GM18526 (cell line): ENCODE results near the gene C16orf74.

ENCODE experiments used
- POLR2A ChIP-seq: IDR thresholded peaks from 3 replicates; pipeline ENCODE4 v1.6.1; 2011; ENCODE audit not compliant: insufficient read length; ENCODE audit errors: extremely low read depth

The C16orf74 gene

DNA sequence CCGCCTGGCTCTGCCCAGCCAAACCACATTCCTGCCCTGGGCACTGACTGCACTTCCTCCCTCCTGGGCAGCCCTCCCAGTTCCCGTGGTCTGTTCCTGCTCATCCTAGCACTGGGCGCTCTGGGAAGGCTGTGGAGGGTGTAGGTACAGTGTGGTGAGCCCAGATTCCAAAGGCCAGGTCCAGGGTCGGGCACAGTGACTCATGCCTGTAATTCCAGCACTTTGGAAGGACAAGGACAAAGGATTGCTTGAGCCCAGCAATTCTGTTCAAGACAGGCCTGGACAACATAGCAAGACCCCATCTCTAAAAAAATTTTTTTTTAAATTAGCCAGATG is 30.6 kb downstream of the C16orf74 start:
- no peak for TF ChIP-seq POLR2A

DNA sequence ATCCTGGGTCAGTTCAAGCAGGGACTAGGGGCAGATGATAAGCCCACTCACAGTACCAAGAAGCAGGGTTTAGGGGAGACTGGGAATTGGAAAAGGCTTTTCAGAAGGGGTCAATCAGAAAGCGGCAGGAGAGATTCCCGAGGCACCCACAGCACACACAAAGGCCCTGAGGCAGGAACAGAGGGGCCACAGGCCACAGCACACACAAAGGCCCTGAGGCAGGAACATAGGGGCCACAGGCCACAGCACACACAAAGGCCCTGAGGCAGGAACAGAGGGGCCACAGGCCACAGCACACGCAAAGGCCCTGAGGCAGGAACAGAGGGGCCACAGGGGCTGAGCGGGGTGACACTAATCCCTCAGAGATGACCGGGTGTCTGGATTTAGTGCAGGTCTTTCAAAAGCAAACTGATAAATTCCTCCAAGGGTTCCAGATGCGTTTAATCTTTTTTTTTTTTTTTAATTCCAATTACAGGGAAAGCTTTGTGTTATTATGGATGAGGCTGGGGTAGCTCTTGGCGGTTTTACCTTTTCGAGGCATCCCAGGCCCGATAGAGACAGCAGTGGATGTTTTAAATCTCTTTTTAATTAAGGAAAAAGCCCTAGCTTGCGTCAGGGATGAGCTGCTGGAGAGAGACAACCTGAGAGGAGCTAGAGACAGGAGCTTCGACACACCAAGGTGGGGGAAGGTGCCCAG is 31.1 kb downstream of the C16orf74 start:
- TF ChIP-seq POLR2A: no peak

DNA sequence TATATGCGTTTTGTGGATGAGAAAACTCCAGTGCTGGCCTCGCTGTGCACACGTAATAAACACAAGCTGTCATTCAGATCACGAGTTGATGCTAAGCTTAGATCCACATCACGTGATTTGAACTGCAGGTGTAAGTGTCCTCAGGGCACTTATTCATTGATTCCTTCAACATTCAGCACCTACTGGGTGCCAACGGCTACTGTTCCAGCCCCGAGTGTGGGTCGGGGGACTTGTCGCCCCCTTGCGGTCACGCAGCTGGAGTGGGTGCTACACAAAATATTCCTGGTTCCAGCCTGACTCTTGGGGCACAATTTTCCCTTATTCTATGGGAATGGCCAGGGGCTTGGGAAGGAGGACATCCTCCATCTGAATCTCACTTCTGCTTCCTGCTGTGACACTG is 32.2 kb downstream of the C16orf74 start:
- no peak for TF ChIP-seq POLR2A

DNA sequence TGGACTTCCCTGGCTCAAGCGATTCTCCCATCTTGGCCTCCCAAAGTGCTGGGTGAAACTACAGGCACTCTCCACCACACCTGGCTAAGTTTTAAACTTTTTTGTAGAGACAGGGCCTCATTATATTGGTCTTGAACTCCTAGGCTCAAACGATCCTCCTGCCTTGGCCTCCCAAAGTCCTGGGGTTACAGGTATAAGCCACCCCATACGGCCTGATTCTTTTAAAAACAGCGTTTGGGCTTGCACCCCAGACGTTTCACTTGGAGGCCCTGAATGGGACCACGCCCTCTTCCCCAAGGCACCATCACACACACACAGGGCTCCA is 32.8 kb downstream of the C16orf74 start:
- TF ChIP-seq POLR2A: no peak

DNA sequence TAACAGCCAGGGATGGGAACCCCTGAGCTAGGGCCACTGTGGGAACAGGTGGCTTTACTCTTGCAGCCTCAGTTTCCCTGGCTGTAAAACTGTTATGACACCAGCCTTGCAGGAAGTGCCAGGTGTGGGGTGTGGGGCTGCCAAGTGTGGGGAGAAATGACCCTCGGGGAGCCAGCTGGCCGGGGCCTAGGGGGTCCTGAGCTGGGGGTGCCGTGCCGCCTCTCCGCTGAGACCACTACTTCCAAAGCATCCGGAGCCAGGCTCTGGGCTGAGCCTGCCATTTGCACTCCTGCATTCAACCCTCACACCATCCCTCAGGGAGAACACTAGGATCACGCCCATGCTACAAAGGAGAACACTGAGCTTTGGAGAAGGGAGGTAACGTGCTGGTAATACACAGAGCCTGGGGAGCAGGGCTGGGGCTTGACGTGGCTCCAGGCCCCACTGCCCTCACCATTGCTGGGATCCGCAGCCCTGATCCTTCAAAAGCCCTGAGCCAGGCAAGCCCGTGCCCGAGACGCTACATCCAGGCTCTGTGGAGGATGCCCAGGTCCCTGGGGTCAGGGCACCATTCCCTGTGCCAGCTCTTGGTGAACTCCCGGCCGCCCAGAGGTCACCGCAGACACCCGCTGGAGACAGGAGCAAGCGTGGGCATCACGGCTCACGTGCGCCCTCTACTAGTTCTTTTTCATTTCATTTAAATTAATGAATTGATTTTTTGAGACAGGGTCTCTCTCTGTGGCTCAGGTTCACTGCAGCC is 33.3 kb downstream of the C16orf74 start:
- no peak for TF ChIP-seq POLR2A

DNA sequence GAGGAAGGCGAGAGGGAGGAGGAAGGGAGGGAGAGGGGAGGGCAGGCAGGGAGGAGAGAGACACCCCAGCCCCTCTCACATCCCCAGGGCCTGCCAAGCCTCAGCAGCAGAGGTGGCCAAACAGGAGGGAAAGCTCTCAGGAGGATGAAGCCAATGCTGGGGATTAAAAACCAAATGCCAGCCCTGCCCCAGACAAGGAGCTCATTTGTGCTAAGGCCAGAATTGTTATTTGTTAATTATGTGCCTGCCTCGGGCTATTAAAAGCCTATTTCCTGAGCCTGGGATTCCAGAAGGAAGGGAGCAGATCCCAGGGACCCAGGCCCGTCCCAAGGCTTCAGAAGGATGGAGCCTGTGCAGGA is 34.2 kb downstream of the C16orf74 start:
- TF ChIP-seq POLR2A: no peak

DNA sequence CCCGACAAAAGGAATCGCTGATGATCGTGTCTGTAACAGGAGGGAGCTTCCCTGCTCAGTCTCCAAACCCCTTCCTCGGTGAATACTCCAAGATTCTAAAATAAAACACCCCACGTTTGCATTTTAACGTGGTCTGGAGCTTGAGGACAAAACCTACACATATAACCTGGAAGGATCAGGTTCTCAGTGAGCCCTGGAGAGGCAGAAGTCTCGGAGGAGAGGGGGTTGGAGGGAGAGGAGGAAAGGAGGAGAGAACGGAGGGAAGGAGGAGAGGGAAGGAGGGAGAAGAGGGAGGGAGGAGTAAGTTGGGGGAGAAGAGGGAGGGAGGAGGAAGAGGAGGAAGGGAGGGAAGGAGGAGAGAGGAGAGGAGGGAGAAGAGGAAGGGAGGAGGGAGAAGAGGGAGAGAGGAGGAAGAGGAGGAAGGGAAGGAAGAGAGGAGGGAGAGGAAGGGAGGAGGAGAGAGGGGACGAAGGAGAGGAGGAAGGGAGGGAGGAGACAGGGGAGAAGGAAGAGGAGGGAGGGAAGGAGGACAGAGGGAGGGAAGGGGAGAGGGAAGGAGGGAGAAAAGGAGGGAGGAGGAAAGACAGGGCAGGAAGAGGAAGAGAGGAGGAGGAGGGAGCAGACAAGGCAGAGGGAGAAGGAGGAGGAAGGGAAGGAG is 34.7 kb downstream of the C16orf74 start:
- TF ChIP-seq POLR2A: no peak

DNA sequence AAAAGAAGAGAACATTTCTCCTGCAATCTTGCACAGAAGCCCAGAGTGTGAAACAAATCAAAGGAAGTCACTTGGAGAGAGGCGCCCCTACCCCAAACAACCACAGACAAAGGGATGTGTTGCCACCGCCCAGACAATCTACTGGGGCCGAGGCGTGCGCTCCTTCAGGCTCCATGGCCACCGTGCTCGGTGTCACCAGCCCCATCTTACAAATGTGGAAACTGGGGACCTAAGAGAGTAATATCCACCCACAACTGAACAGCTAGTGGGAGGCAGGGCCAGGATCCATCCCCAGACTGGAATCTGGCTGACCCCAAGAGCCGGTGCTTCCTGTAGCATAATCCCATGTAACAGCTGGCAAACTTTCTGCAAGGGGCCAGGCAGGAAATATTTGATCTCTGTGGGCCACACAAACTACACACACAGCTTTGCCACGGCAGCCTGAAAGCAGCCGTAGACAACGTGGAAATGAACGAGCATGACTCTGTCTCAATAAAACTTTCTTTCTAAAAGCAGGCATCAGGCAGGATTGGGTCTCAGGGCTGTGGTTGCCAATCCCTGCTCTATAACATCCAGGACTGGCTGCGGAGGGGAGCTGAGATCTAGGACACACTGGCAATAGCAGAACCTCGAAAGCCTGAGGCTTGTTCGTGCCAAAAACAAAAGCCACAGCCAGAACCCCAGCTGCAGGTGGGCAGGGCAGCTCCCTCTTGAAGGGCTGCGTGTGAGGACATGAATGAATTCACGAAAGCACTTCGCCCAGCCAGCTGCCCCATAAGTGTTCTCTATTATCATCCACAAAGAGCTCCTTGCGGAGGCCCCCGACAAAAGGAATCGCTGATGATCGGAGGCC is 35.5 kb downstream of the C16orf74 start:
- no peak for TF ChIP-seq POLR2A

DNA sequence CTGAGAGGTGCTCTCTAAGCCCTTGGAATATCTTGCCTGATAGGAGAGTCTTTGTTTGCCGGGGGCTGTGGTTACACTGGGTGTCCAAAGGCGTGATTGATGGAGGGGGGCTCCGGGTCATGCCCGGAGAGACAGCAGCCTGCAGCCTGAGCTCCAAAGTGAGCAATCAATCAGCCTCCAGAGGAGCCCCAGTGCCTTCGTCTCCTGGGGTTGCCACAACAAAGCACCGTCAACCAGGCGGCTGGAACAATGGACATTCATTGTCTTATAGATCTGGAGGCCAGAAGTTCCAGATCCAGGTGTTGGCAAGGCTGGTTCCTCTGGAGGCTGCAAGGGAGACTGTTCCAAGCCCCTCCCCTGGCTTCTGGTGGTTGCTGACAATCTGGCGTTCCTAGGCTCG is 38.1 kb downstream of the C16orf74 start:
- no peak for TF ChIP-seq POLR2A

DNA sequence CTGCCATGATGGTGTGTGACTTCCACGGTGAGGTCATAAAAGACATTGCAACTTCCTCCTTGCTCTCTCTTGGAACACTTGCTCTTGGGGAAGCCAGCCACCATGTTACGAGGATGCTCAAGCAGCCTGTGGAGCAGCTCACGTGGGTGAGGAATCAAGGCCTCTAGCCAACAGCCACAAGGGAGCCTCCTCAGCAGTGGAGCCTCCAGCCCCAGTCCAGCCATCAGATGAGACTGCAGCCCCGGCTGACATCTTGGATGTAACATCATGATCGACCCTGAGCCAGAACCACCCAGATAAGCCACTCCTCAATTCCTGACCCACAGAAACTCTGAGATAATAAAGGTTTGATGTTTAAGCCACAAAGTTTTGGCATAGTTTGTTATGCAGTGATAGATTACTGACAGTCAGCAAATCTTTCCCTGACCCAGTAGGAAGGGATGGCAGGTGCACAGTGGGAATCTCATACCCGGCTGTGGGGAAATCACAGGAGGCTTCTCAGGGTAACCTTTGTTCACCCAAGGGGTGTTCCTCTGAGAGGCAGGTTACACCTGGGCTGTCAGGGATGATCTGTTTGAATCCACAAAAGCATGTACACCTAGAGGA is 38.8 kb downstream of the C16orf74 start:
- TF ChIP-seq POLR2A: no peak

DNA sequence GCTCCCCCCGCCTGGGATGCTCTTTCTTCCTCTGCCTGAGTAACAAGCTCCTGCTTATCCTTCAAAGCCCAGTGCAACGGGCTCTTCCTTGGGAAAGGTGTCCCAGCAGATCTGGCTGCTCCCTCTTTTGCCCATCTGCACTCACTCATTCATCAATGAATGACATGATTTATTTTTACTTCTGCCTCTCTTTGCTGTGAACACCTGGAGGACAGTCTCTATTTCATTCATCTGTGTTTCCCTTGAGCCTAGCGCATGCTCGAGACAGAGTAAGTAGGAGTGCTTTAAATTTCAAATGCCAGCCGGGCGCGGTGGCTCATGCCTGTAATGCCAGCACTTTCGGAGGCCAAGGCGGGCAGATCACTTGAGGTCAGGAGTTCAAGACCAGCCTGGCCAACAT is 40.2 kb downstream of the C16orf74 start:
- TF ChIP-seq POLR2A: no peak

DNA sequence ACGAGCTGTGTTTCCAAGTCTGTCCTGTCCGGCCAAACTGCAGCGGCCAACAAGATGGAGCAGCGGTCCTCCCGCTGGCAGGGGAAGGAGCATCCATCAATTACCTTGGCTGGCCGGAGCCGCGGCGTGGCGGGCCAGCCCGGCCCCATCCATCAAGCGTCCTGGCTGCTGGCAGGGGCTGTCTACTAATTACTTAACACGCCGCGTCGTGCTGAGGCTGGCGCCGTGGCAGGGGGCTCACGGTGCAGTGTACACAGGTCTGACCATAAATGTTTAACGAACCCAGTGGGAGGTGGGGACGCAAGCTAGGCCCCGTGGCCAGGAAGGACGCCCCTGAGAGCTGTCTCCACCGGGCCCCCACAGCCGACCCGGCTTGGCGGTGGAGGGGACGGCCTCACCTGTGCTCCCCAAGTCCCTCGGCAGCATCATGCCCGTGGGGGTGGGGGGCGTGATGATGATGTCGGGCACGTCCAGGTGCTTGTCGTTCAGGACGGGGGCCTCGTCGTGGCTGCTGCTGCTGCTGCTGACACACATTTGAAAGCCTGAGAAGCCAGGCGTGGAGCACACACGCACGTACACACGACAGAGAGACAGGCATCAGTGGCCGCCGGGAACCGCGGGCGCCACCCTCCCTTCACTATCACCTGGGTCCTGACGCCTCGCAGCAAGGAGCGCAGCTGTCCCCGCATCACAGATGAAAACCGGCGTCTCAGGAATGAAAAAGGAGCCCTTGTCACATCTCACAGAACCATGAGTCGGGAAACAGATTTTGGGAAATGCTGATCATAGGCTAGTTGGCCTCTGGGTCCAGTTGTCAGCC is 40.9 kb downstream of the C16orf74 start:
- no peak for TF ChIP-seq POLR2A

DNA sequence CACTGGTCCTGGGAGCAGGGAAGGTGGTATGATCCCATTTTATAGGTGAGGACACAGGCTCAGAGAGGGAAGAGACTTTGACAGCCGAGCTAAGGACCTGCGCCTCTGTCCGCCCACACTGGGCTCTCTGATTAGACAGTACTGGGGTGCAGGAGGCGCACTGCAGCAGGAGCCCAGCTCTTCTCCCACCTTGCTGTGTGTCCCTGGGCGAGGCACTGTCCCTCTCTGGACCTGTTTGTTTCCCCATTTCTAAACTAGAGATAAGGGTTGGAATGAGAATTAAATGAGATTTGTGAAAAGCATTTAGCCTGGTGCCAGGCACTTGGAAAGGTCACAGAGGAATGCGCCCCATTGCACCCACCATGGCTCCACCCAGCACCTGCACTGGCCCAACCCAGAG is 42.6 kb downstream of the C16orf74 start:
- TF ChIP-seq POLR2A: no peak

DNA sequence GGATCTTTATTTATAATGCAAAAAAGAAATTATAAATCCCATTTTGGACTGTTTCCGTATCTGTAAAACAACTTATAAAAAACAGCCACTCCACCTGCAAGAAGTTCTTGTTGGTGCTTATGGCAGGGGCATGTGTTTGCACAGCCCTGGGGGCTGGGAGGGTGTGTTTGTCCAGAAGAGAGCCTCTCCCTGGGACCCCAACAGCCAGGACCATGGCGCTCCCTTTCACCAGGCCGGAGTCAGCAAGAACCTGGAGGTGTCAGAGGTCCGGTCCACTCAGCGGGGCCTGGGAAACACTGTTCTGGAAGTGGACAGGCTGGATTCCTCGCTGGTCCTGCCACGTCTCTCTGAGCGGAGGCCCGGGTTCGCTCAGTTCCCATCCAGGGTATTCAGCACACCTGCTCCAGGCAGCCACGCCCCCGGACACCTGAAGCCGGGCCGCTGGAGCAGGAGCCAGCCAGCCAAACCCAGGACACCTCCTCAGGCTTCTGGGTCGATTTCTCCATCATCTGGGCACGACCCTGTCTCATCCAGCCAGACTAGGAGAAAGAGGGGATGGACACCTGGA is 43.3 kb downstream of the C16orf74 start:
- TF ChIP-seq POLR2A: no peak
